ENCODE measurements around the gene DUSP22.

DNA sequence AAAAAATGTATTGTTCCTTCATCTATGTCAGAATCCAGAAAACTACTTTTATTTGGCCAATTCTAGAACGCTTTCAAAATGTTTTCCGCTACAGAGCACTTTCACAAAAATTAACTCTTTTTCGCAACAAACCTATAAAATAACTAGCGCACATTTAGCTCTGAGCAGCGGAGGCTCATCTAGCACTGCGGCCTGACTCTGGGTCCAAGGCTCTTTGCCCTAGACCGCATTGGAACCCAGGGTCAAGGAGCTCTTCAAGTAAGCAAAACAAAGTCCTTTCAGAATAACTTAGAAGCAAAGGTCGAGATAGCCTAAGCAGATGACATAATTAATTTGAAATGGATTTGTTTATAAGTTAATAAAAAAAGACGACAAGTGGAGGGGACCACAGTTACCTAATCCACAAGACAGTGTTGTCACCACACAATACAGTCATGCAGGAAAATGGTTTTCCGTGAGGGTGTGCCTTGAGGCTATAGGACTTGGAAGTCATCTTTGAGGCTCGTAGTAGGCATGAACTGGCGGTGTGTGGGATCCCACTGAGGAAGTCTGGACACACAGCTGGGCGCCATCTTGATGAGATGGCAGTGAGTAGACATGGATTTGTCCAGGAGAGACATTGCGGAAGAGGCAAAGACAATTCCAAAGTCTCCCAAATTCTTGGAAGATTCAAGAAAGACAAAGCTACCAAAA lies 70.1 kb downstream of the DUSP22 start:
- TF ChIP-seq POLR2AphosphoS5 (IDR thresholded peaks at IDR 0.05; ENCODE audit: low read depth, low read length) (no peak), POLR2A (IDR thresholded peaks at IDR 0.05; ENCODE audit: low read depth, low read length) (no peak)
